Measurements from ENCODE around the gene KIF21B.

Gene KIF21B

DNA sequence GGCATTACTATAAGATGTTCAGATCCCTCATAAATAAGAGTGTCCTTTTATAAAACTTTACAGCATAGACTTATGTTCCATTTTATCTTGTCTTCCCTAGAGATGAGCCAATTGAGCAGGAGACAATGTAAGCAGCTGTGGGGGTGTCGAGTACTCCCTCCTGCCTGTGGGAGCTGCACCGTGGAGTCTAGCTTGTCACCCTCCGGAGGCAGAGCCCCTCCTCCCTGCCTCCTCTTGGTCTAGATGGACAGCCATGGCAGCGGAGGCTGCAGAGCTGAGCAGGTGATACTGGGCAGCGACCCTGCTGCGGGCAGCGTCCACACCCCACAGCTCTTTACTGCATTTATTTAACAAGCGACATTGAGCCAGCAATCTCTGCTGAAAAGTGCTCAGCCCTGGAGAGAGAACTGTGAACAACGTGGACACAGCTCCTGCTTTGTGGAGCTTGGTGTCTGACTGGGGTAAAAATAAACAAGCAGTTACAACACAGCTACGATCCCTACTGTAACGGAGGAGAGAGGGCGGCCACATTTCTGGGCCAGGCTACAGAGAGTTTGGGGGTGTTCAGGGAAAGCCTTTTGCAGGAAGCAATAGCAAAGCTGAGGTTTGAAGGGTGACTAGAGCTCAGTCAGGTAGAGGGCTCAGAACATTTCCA, 12.8 kb upstream of the KIF21B start:
- 0 out of 2 replicates have a peak, but pooled peaks cover 3% of the 10 kb centered on the region for H3K27me3 ChIP-seq (ENCODE audit: insufficient read depth, low read length)
- no peak overlapping the region for H3K4me2 ChIP-seq (ENCODE audit: low read length)
- no peaks in the 10 kb centered on the region for H4K20me1 ChIP-seq (ENCODE audit: insufficient read depth, low read length)
- no peaks in the 10 kb centered on the region for H3K9me2 ChIP-seq (ENCODE audit: low read depth, low read length)
- no peaks in the 10 kb centered on the region for H3K9me3 ChIP-seq (ENCODE audit: low read length)
- H3K9ac ChIP-seq (ENCODE audit: low read length) = no peak overlapping the region
- H3K36me3 ChIP-seq (ENCODE audit: insufficient read depth, low read length) = no peaks in the 10 kb centered on the region
- no peaks in the 10 kb centered on the region for H3K4me1 ChIP-seq (ENCODE audit: insufficient read depth, low read length, severe bottlenecking)
- TF ChIP-seq EZH2 (IDR thresholded peaks at IDR 0.05; ENCODE audit: borderline replicate concordance, low read length) = no peak
- TF ChIP-seq, protein P1, sequence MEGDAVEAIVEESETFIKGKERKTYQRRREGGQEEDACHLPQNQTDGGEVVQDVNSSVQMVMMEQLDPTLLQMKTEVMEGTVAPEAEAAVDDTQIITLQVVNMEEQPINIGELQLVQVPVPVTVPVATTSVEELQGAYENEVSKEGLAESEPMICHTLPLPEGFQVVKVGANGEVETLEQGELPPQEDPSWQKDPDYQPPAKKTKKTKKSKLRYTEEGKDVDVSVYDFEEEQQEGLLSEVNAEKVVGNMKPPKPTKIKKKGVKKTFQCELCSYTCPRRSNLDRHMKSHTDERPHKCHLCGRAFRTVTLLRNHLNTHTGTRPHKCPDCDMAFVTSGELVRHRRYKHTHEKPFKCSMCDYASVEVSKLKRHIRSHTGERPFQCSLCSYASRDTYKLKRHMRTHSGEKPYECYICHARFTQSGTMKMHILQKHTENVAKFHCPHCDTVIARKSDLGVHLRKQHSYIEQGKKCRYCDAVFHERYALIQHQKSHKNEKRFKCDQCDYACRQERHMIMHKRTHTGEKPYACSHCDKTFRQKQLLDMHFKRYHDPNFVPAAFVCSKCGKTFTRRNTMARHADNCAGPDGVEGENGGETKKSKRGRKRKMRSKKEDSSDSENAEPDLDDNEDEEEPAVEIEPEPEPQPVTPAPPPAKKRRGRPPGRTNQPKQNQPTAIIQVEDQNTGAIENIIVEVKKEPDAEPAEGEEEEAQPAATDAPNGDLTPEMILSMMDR (IDR thresholded peaks at IDR 0.05; ENCODE audit: low read length) = no peak
- no peak overlapping the region for H3K27ac ChIP-seq (ENCODE audit: low read depth, low read length, poor library complexity, severe bottlenecking)
- H3K4me3 ChIP-seq (ENCODE audit: low read depth, low read length, poor library complexity, severe bottlenecking) = no peak overlapping the region
- no peaks in the 10 kb centered on the region for H3F3A ChIP-seq (ENCODE audit: insufficient read depth, low read length)
- H3K79me2 ChIP-seq (ENCODE audit: insufficient read depth, low read length) = no peaks in the 10 kb centered on the region
- no peak overlapping the region for H2AFZ ChIP-seq (ENCODE audit: low read length)

DNA sequence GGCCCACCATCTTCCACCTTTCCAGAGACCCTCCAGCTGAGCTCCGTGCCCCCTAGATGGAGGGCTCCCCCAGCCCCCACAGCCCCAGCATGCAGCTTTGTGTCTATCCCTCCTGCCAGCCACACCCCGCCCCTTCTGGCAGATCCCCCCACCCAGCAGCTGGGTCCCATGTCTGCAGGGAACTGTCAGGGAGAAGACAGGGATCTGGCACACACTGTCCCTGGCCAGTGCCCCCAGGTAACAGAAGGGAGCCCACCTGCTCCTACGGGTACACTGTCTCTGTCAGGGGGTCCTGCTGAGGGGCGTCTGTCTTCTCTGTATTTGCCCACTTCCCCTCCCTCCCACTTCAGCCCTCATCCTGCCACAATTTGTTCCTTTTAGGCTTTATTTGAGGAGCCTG, 11.2 kb upstream of the KIF21B start:
- no peaks in the 10 kb centered on the region for H3K9me2 ChIP-seq (ENCODE audit: low read depth, low read length)
- H3F3A ChIP-seq (ENCODE audit: insufficient read depth, low read length) = no peaks in the 10 kb centered on the region
- H3K27ac ChIP-seq (ENCODE audit: low read depth, low read length, poor library complexity, severe bottlenecking) = no peak overlapping the region
- H3K4me1 ChIP-seq (ENCODE audit: insufficient read depth, low read length, severe bottlenecking) = no peaks in the 10 kb centered on the region
- no peaks in the 10 kb centered on the region for H4K20me1 ChIP-seq (ENCODE audit: insufficient read depth, low read length)
- TF ChIP-seq, protein P1 (IDR thresholded peaks at IDR 0.05; ENCODE audit: low read length) = no peak
- TF ChIP-seq EZH2 (IDR thresholded peaks at IDR 0.05; ENCODE audit: borderline replicate concordance, low read length) = no peak
- no peak overlapping the region for H2AFZ ChIP-seq (ENCODE audit: low read length)
- H3K36me3 ChIP-seq (ENCODE audit: insufficient read depth, low read length) = no peaks in the 10 kb centered on the region
- no peak overlapping the region for H3K4me3 ChIP-seq (ENCODE audit: low read depth, low read length, poor library complexity, severe bottlenecking)
- H3K4me2 ChIP-seq (ENCODE audit: low read length) = no peak overlapping the region
- H3K9ac ChIP-seq (ENCODE audit: low read length) = no peak overlapping the region
- no peaks in the 10 kb centered on the region for H3K9me3 ChIP-seq (ENCODE audit: low read length)
- H3K27me3 ChIP-seq (ENCODE audit: insufficient read depth, low read length) = 0 out of 2 replicates have a peak, but pooled peaks cover 3% of the 10 kb centered on the region
- H3K79me2 ChIP-seq (ENCODE audit: insufficient read depth, low read length) = no peaks in the 10 kb centered on the region

DNA sequence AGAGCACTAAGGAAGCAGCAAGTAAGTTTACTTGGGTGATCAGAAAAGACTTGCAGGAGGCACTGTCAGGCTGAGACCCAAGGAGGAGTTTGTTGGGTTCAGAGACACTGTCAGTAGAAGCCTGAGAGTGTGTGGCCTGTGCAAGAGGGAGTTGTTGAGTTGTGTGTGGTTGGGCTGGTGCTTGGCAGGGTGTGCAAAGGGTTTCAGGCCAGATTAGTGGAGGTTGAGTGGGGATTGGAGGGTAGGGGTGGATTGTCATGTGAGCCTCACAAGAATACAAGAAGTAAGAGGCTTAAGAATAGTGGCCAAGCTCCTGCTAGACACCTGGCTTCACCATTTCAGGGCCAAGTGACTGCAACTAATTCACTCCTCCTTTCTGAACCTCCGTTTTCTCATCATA, 8.9 kb upstream of the KIF21B start:
- Histone ChIP-seq H3K4me1 (ENCODE audit: insufficient read depth, low read length, severe bottlenecking) (no peaks in the 10 kb centered on the region), H3F3A (ENCODE audit: insufficient read depth, low read length) (no peaks in the 10 kb centered on the region), H3K36me3 (ENCODE audit: insufficient read depth, low read length) (no peaks in the 10 kb centered on the region)

More for the DNA sequence above, 8.9 kb upstream of the KIF21B start:
- no peak overlapping the region for H3K4me2 ChIP-seq (ENCODE audit: low read length)
- H4K20me1 ChIP-seq (ENCODE audit: insufficient read depth, low read length) = no peaks in the 10 kb centered on the region
- H2AFZ ChIP-seq (ENCODE audit: low read length) = no peak overlapping the region
- no peak overlapping the region for H3K27ac ChIP-seq (ENCODE audit: low read depth, low read length, poor library complexity, severe bottlenecking)
- no peaks in the 10 kb centered on the region for H3K79me2 ChIP-seq (ENCODE audit: insufficient read depth, low read length)
- 0 out of 2 replicates have a peak, but pooled peaks cover 7% of the 10 kb centered on the region for H3K27me3 ChIP-seq (ENCODE audit: insufficient read depth, low read length)
- H3K9me3 ChIP-seq (ENCODE audit: low read length) = no peaks in the 10 kb centered on the region
- TF ChIP-seq, protein P1 (IDR thresholded peaks at IDR 0.05; ENCODE audit: low read length) = no peak
- no peak for TF ChIP-seq EZH2 (IDR thresholded peaks at IDR 0.05; ENCODE audit: borderline replicate concordance, low read length)
- H3K9ac ChIP-seq (ENCODE audit: low read length) = no peak overlapping the region
- no peaks in the 10 kb centered on the region for H3K9me2 ChIP-seq (ENCODE audit: low read depth, low read length)
- no peak overlapping the region for H3K4me3 ChIP-seq (ENCODE audit: low read depth, low read length, poor library complexity, severe bottlenecking)

All from OCI-LY1 (cell line).